IPS-NIHi7 (cell line): Measurements from ENCODE around the gene TNN.
A peak's percentile ranks its signal among the peaks of the same experiment; 100 is the strongest.

Experiments
- DNase-seq: peaks from one replicate; pipeline ENCODE4 v3.0.0; 2012; ENCODE audit warnings: mixed read lengths; ENCODE audit errors: extremely low spot score

TNN gene

GRCh38 chr1:175173531-175173930 lies 105.9 kb downstream of the TNN start:
- no peak for DNase-seq

DNA sequence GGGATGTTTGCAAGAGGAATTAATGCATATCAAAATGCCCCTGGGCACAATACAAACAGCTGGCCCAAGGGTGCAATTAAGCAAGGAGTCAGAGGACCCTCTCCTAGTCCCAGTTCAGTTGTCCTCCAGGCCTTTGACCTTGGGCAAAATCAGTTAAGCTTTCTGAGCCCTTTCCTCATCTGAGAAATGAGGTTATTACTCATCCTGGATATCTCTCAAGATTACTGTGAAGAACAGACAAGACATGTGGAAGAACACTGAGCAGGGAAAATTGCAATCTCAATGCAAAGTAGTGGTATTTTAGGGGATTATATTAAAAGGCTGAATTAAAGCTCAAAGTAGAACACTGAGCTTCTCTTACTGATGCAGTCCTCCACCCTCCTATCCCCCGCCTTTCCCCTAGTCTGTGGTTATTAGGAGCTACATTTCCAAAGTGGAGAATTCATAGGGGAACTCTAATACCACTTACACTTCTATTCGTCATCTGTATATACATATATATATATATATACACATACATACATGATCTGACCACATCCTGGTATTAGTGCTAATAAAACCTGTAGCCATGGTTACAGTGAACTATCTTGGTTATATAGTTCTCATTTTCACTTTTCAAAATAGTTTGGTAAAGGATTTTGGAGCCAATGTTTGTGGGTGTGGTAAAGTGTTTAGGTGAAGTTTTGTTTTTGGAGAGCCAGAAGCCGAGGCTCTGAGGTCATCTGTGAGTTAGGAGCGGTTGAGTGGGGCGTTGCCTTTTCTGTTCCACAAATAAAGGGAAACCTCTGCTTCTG lies 106.9 kb downstream of the TNN start:
- DNase-seq = no peak

GRCh38 chr1:175176246-175176645 lies 108.6 kb downstream of the TNN start:
- no peak for DNase-seq

- no peak for DNase-seq
These were observed 110.4 kb downstream of the TNN start for GRCh38 chr1:175178056-175178455.

- no peak for DNase-seq
These were observed 110.8 kb downstream of the TNN start for GRCh38 chr1:175178456-175178855.

DNA sequence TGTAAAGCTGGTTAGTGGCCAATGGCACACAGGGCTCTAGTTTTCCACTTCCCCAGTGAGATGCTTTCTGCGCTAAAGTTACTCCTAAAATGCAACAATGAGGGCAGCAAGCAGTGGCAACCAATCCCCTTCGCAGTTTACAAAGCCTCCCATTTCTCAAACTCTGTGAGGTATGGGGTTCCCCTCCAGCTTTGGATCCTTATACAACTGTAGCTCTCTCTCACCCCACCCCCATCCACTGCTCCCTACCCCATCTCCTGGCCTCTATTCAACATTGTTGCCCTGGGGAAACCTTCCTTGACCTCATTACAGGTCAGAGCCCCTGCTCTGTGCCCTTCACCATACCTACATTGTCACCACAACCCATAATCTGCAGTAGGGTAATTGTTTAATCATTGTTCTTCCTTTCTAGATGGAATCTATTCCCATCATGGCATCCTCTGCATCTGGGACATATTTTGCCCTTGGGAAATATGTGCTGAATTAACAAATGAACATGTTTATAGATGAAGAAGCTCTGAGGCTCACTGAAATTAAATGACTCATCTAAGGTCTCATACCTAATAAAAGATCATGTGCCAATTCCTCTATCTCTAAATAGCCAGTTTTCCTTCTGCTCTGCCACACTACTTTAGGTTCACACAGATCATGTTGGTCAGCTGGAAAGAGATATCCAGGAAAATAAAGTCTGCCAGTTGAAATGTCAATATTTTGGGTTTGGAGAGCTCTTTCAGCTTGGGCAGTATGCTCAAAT lies 112.4 kb downstream of the TNN start:
- DNase-seq = no peak

DNA sequence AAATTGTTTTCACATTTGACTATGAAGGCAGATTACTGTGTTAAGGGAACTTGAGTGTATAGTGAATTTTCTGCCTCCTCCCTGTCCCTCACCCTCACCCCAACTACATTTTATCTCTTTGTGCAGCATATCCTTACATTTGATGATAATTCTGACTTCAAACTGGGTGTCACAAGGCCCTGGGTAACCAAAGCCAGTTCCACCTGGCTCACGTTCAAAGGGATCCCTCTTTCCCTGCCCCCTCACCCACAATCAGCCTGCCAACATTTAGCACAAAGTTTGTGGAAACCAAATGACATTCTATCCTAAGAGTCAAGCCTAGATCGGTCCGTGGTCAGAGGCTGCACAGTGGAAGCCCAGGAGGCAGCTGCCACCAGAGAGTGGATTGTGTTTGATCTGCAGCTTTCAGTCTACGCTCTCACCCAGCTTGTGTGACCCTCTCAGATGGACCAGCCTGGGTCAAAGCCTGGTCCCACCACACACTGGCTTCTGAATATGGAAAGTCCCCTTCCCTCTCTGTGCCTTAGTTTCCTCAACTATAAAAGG lies 114.6 kb downstream of the TNN start:
- DNase-seq = no peak

- peak; percentile 57 for DNase-seq
These were observed 116.0 kb downstream of the TNN start for GRCh38 chr1:175183586-175183985.

DNA sequence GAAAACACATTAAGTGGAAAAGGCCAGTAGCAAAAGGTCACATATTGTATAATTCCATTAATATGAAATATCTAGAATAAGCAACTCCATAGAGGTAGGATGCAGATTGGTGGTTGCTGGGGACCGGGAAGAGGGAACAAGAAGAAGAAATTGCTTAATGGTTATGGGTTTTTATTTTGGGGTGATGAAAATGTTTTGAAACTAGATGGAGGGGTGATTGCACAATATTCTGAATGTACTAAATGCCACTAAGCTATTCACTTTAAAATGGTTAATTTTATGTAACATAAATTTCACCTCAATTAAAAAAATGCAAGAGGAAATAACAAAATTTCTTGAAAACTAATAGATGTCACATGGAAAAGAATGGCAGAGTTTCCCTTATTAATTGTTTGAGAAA lies 118.3 kb downstream of the TNN start:
- DNase-seq = no peak

DNA sequence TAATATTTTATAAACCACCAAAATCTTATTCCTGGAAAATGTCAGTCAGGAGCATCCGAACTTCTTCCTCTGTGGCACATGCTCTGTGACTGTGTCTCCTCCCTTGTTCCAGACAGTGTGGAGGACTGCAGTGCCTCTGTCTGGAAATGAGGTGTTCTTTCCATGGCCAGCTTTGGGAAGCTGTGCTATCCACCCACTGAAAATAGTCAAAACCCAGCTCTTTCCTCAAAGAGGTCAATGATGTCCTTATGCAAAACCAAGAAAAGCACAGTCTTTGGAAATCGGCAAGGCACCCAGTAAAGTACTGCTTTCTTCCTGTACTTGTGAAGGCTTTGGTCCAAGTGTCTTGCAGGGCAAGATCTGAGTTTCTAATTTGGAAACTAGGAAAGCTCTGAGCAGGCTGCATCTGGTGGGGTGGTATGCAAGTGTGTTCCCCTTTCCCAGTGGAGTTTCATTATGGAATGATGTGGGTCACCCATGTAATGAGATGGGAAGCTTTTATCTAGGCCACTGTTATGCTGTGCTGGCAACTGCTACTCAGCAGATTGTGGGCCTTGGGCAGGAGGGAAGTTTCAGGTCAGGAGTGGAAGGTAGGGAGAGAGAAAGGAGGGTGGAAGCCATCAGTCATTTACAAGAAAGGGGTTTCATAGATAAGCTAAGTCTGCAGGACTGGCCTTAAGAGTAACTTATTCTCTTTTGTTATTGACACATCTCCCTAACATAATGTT lies 119.0 kb downstream of the TNN start:
- no peak for DNase-seq

- no peak for DNase-seq
These were observed 121.3 kb downstream of the TNN start for GRCh38 chr1:175188936-175189335.

DNA sequence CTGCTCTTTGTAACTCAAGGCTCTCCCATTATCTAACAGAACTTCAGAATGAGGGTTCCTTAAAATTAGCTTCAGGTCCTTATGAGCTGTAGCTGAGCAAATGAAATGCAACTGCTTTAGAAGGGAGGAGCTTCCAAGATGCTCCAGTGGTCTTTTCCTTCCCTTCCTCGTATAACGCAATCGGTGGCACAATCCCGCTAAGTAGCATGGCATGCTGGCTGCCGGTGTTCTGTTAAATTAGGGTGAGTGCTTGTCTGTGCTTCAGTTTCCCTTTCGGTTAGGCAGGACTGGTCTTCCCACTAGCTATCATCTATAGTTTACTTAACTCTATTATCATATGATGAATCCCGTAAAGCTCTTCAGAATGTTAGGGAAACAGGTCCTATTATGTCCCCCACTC lies 124.0 kb downstream of the TNN start:
- peak; percentile 29 for DNase-seq

GRCh38 chr1:175192111-175192629 lies 124.5 kb downstream of the TNN start:
- peak; percentile 57 for DNase-seq

GRCh38 chr1:175192630-175193526 lies 125.2 kb downstream of the TNN start, which contains the start of gene KIAA0040:
KIAA0040 (minus strand) TSS chr1:175192776; CDS start chr1:175161013, 31,763 bp downstream.
- DNase-seq = peak; percentile 75

DNA sequence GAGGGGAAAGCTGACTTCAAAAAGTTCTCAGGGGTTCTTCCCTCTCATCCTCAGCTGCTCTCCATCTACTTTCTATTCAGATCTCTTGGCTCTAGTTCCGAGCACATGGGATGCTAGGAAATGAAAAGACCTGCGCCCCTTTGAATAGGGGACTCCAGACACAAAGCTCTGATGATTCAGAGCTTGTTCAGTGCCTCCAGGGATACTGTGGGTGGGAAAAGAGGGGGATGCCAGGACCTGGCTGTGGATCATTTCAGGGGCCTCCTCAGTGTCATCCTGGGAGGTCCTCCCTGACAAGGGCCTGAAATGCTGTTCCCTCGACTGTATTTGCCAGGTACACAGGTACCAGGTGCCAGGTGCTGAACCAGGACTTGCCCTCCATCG lies 125.9 kb downstream of the TNN start:
- DNase-seq = no peak

DNA sequence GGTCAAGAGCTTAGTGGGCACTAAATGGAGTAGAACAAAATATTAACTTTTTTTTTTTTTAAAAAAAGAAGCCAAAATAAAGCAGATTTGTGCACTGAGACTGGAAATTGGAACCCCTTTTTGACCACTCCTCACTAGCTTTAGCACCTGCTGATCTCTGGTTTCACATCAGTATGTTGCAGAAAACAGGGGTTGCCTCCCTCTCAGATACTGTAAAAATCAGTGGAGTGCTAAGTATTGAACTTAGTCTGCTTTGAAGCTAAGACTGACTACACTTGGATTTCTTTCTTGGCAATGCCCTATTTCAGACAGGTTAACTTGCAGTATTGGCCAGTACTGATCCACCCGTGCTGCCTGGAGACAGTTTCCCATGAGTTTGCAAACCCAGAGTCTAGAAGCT lies 127.6 kb downstream of the TNN start:
- no peak for DNase-seq

- DNase-seq = no peak
These were observed 128.2 kb downstream of the TNN start for GRCh38 chr1:175195798-175196197.

DNA sequence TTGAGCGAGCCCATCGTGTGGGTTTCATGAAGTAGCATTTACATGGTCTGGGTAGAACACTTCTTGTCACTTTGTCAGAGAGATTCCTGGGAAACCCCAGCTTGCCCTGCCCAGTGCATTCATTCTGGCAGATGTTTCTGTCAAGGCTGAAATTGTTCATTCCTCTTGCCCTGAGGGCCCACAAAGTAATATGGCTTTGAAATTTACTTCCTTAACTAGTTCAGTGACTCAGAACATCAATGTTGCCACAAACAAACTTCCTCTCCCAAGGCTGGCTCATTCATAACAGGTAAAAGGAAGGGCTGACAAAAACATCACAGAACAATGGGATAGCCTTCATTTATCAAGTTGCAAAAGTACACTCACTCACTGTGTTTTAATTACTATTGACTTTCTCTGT lies 129.9 kb downstream of the TNN start:
- DNase-seq = no peak
